ENCODE measurements around the gene CLDN19.

Gene CLDN19

GRCh38 chr1:42739753-42740700 is at the start of gene CLDN19:
Gene CLDN19 (minus strand): TSS chr1:42740236. CDS start chr1:42740063, 173 bp downstream.
- intact Hi-C loops (cut with DNase I), result loop anchor here (10.0 kb wide), 1 partner anchor 155 kb away; no protein-coding TSS in a partner anchor
- no peak for DNase-seq

- intact Hi-C loops (cut with DNase I), result no loop called here
- no peak for DNase-seq
These were observed 48.0 kb upstream of the CLDN19 start for GRCh38 chr1:42788021-42788420.

GRCh38 chr1:42786097-42786496 is 46.1 kb upstream of the CLDN19 start:
- intact Hi-C loops (cut with DNase I), result no loop called here
- no peak for DNase-seq

- intact Hi-C loops (cut with DNase I), result no loop called here
These were observed 45.1 kb upstream of the CLDN19 start, which contains the start of gene TMEM269 for GRCh38 chr1:42784946-42785693. Gene TMEM269 (plus strand): TSS chr1:42784991. CDS start chr1:42789894, 4,903 bp downstream.

GRCh38 chr1:42784547-42784945 is 44.5 kb upstream of the CLDN19 start:
- intact Hi-C loops (cut with DNase I), result no loop called here
- no peak for DNase-seq

More at GRCh38 chr1:42784946-42785693, 45.1 kb upstream of the CLDN19 start, which contains the start of gene TMEM269:
- peak in 37 of 42 donors; percentile 15 to 70 (median 40) for DNase-seq

- no peak for DNase-seq
- intact Hi-C loops (cut with DNase I), result no loop called here
These were observed 43.1 kb upstream of the CLDN19 start for GRCh38 chr1:42783092-42783491.

- DNase-seq, result no peak
These were observed 40.1 kb upstream of the CLDN19 start for GRCh38 chr1:42780176-42780575.

GRCh38 chr1:42779725-42780124 is 39.7 kb upstream of the CLDN19 start:
- no peak for DNase-seq
- intact Hi-C loops (cut with DNase I), result loop anchor here (5.0 to 10.0 kb wide), 2 partner anchors 145 to 293 kb away; no protein-coding TSS in a partner anchor

More at GRCh38 chr1:42780176-42780575, 40.1 kb upstream of the CLDN19 start:
- intact Hi-C loops (cut with DNase I), result no loop called here

GRCh38 chr1:42777852-42778251 is 37.8 kb upstream of the CLDN19 start:
- intact Hi-C loops (cut with DNase I), result loop anchor here (5.0 to 10.0 kb wide), 2 partner anchors 147 to 294 kb away; no protein-coding TSS in a partner anchor
- peak in 32 of 42 donors; percentile 13 to 77 (median 48) for DNase-seq

GRCh38 chr1:42776502-42776901 is 36.5 kb upstream of the CLDN19 start:
- DNase-seq, result no peak
- intact Hi-C loops (cut with DNase I), result loop anchor here (5.0 to 10.0 kb wide), 2 partner anchors 148 to 296 kb away; no protein-coding TSS in a partner anchor

GRCh38 chr1:42774928-42775526 is 35.0 kb upstream of the CLDN19 start:
- intact Hi-C loops (cut with DNase I), result loop anchor here (5.0 to 10.0 kb wide), 2 partner anchors 150 to 297 kb away; no protein-coding TSS in a partner anchor
- DNase-seq, result peak in 3 of 42 donors; percentile 18 to 46 (median 42)

- DNase-seq, result peak in 2 of 42 donors; percentile 20 to 32
- intact Hi-C loops (cut with DNase I), result loop anchor here (10.0 kb wide), 1 partner anchor 151 kb away; no protein-coding TSS in a partner anchor
These were observed 33.4 kb upstream of the CLDN19 start for GRCh38 chr1:42773420-42773819.

- no peak for DNase-seq
- intact Hi-C loops (cut with DNase I), result loop anchor here (5.0 to 10.0 kb wide), 4 partner anchors 47 to 155 kb away; partner anchors contain the start of genes ERMAP, SVBP, YBX1 and ZNF691
These were observed 29.8 kb upstream of the CLDN19 start for GRCh38 chr1:42769811-42770210.

GRCh38 chr1:42768172-42768571 is 28.1 kb upstream of the CLDN19 start:
- DNase-seq, result no peak
- intact Hi-C loops (cut with DNase I), result loop anchor here (5.0 to 10.0 kb wide), 3 partner anchors 49 to 86 kb away; partner anchors contain the start of genes ERMAP, SVBP, YBX1 and ZNF691

GRCh38 chr1:42767510-42768000 is 27.5 kb upstream of the CLDN19 start:
- intact Hi-C loops (cut with DNase I), result loop anchor here (5.0 to 10.0 kb wide), 3 partner anchors 50 to 85 kb away; partner anchors contain the start of genes ERMAP, SVBP, YBX1 and ZNF691
- peak in 5 of 42 donors; percentile 11 to 40 (median 34) for DNase-seq

- peak; percentile 99 to 100 (median 100) for DNase-seq
- intact Hi-C loops (cut with DNase I), result loop anchor here (5.0 to 10.0 kb wide), 3 partner anchors 50 to 85 kb away; partner anchors contain the start of genes ERMAP, SVBP, YBX1 and ZNF691
These were observed 26.9 kb upstream of the CLDN19 start, which contains the start of the genes C1orf50 and P3H1 for GRCh38 chr1:42766741-42767509. Gene C1orf50 (plus strand): TSS chr1:42767249. CDS start chr1:42767312, 63 bp downstream. Gene P3H1 (minus strand): TSS chr1:42767028. CDS start chr1:42766971, 57 bp downstream.
